ENCODE measurements around the gene ENTHD1.

Gene ENTHD1

DNA sequence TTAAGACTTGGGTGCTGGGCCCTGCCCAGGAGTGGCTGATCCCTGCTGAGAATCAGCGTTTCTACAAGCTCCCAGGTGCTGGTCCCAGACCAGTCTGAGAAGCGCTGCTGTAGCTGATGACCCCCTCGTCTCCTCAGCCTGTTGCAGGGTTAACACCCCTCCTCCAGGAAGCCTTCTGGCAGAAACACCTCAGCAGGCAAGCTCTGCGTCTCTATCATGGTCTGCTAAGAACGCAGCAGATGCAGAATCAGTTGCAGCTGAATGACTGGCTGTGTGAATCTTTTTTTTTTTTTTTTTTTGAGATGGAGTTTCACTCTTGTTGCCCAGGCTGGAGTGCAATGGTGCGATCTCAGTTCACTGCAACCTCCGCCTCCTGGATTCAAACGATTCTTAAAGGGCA, 190.5 kb downstream of the ENTHD1 start:
- TF ChIP-seq, protein P1, sequence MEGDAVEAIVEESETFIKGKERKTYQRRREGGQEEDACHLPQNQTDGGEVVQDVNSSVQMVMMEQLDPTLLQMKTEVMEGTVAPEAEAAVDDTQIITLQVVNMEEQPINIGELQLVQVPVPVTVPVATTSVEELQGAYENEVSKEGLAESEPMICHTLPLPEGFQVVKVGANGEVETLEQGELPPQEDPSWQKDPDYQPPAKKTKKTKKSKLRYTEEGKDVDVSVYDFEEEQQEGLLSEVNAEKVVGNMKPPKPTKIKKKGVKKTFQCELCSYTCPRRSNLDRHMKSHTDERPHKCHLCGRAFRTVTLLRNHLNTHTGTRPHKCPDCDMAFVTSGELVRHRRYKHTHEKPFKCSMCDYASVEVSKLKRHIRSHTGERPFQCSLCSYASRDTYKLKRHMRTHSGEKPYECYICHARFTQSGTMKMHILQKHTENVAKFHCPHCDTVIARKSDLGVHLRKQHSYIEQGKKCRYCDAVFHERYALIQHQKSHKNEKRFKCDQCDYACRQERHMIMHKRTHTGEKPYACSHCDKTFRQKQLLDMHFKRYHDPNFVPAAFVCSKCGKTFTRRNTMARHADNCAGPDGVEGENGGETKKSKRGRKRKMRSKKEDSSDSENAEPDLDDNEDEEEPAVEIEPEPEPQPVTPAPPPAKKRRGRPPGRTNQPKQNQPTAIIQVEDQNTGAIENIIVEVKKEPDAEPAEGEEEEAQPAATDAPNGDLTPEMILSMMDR (IDR thresholded peaks at IDR 0.05; ENCODE audit: low read depth, low read length), result no peak
- TF ChIP-seq, protein P2, sequence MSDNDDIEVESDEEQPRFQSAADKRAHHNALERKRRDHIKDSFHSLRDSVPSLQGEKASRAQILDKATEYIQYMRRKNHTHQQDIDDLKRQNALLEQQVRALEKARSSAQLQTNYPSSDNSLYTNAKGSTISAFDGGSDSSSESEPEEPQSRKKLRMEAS (IDR thresholded peaks at IDR 0.05; ENCODE audit: low read depth, low read length), result no peak
- TF ChIP-seq POLR2A (IDR thresholded peaks at IDR 0.05; ENCODE audit: extremely low read depth, insufficient read length) (no peak), MYC (IDR thresholded peaks at IDR 0.05; ENCODE audit: low read depth, low read length) (no peak)
- no peak for DNase-seq (ENCODE audit: low read depth)
- H3K4me3 ChIP-seq (ENCODE audit: low read depth, low read length), result no peak overlapping the region

DNA sequence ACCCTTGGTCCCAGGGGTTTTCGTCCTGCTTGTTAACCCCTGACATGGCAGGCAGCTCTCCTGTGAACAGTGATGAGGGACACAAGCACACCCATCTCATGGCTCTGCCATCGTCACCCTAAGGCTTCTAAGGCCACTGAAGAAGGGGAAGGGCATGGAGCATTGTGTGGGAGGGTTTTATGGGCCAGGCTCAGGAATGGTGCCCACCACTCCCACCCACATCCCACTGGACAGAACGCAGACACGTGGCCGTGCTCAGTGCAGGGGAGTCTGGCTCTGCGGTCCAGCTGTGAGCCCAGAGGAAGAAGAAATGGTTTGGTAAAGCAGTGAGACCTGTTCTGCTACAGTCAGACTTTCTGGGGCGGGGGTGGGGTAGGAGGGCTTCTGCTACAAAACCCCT, 193.0 kb downstream of the ENTHD1 start:
- TF ChIP-seq, protein P2 (IDR thresholded peaks at IDR 0.05; ENCODE audit: low read depth, low read length), result no peak
- TF ChIP-seq, protein P1 (IDR thresholded peaks at IDR 0.05; ENCODE audit: low read depth, low read length), result no peak
- no peak for TF ChIP-seq MYC (IDR thresholded peaks at IDR 0.05; ENCODE audit: low read depth, low read length)
- TF ChIP-seq POLR2A (IDR thresholded peaks at IDR 0.05; ENCODE audit: extremely low read depth, insufficient read length), result no peak
- H3K4me3 ChIP-seq (ENCODE audit: low read depth, low read length), result no peak overlapping the region
- no peak for DNase-seq (ENCODE audit: low read depth)

GRCh38 chr22:39699631-39700360, 193.8 kb downstream of the ENTHD1 start:
- TF ChIP-seq MYC (IDR thresholded peaks at IDR 0.05; ENCODE audit: low read depth, low read length) (no peak), POLR2A (IDR thresholded peaks at IDR 0.05; ENCODE audit: extremely low read depth, insufficient read length) (no peak)
- TF ChIP-seq, protein P2 (IDR thresholded peaks at IDR 0.05; ENCODE audit: low read depth, low read length), result no peak
- TF ChIP-seq, protein P1 (IDR thresholded peaks at IDR 0.05; ENCODE audit: low read depth, low read length), result no peak
- no peak overlapping the region for H3K4me3 ChIP-seq (ENCODE audit: low read depth, low read length)
- no peak for DNase-seq (ENCODE audit: low read depth)

DNA sequence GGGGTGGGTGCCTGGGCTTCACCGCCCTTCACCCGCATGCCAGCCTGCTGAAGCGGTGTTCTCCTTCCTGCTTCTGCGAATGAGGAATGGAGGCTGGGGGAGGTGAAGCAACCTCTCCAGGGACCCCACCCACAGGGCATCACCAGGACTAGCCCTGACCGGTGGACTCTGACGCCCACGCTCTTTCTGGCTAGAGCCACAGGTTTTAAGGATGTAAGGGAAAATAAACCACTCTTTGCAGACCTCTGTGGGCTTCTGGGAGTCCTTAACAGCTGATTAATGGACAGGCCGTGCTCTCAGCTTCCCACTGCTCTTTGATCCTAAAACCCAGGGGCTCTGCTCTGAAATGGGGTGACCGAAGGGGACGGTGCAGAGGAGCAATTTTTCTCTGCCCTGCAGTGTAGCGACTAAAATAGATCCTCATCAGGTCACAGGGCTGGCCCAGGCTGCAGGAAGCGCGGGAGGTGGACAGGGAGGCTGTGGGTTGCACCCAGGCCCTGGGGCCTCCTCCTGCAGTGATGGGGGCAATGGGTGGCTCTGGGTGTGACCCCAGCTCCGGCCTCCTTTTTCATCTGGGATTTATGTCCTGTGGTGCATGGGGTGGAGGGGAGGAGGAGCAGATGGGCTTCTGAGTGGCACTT, 195.7 kb downstream of the ENTHD1 start:
- no peak overlapping the region for H3K4me3 ChIP-seq (ENCODE audit: low read depth, low read length)
- DNase-seq (ENCODE audit: low read depth), result no peak
- TF ChIP-seq, protein P1 (IDR thresholded peaks at IDR 0.05; ENCODE audit: low read depth, low read length), result no peak
- TF ChIP-seq MYC (IDR thresholded peaks at IDR 0.05; ENCODE audit: low read depth, low read length), result no peak
- TF ChIP-seq, protein P2 (IDR thresholded peaks at IDR 0.05; ENCODE audit: low read depth, low read length), result no peak
- no peak for TF ChIP-seq POLR2A (IDR thresholded peaks at IDR 0.05; ENCODE audit: extremely low read depth, insufficient read length)

- DNase-seq (ENCODE audit: low read depth), result no peak
- no peak overlapping the region for H3K4me3 ChIP-seq (ENCODE audit: low read depth, low read length)
- TF ChIP-seq, protein P1 (IDR thresholded peaks at IDR 0.05; ENCODE audit: low read depth, low read length), result no peak
- TF ChIP-seq, protein P2 (IDR thresholded peaks at IDR 0.05; ENCODE audit: low read depth, low read length), result no peak
- TF ChIP-seq POLR2A (IDR thresholded peaks at IDR 0.05; ENCODE audit: extremely low read depth, insufficient read length) (no peak), MYC (IDR thresholded peaks at IDR 0.05; ENCODE audit: low read depth, low read length) (no peak)
Observed at GRCh38 chr22:39693943-39694500, 199.5 kb downstream of the ENTHD1 start.

Measured in NB4 (cell line).